ENCODE results near the gene CNDP1. TPM values are rescaled to one million over a fixed set of nuclear protein-coding genes. Genes with fewer than 3 reads are reported as not detected.
A peak's percentile ranks its signal among the peaks of the same experiment; 100 is the strongest.

The CNDP1 gene
- total RNA-seq, 2 experiments from 2014 or later = not detected

- Mint-ChIP-seq H3K4me1 (peaks cover 2% of the 10 kb centered on the region), H3K27ac (no peak overlapping the region), H3K4me3 (no peak overlapping the region), H3K9me3 (no peaks in the 10 kb centered on the region), H3K36me3 (ENCODE audit: low read depth) (no peaks in the 10 kb centered on the region), H3K27me3 (no peaks in the 10 kb centered on the region)
- no peak for DNase-seq
- ChIA-PET POLR2A (no interaction called here), CTCF (no interaction called here)
These were observed 83.2 kb downstream of the CNDP1 start for GRCh38 chr18:74617486-74617885.

- POLR2A ChIA-PET = no interaction called here
- H3K9me3 Mint-ChIP-seq = no peaks in the 10 kb centered on the region
- H3K27ac Mint-ChIP-seq = no peak overlapping the region
- no peak for DNase-seq
- peaks cover 5% of the 10 kb centered on the region for H3K4me1 Mint-ChIP-seq
- CTCF ChIA-PET = no interaction called here
- no peak overlapping the region for H3K4me3 Mint-ChIP-seq
- no peaks in the 10 kb centered on the region for H3K36me3 Mint-ChIP-seq (ENCODE audit: low read depth)
- no peaks in the 10 kb centered on the region for H3K27me3 Mint-ChIP-seq
These were observed 87.8 kb downstream of the CNDP1 start for GRCh38 chr18:74622072-74622471.

- Mint-ChIP-seq H3K4me1 (peaks cover 14% of the 10 kb centered on the region), H3K36me3 (ENCODE audit: low read depth) (no peaks in the 10 kb centered on the region), H3K27ac (no peak overlapping the region), H3K9me3 (no peaks in the 10 kb centered on the region), H3K27me3 (no peaks in the 10 kb centered on the region), H3K4me3 (no peak overlapping the region)
- CTCF ChIA-PET = interaction anchor here (1.7 kb wide), 1 partner anchor 9 kb away, joined by 8 read pairs; no protein-coding TSS in a partner anchor
- POLR2A ChIA-PET = interaction anchor here (0.6 kb wide), 1 partner anchor 339 kb away, joined by 3 read pairs; no protein-coding TSS in a partner anchor
- peak; percentile 34 for DNase-seq
These were observed 88.9 kb downstream of the CNDP1 start for GRCh38 chr18:74623047-74623816.

- no peak overlapping the region for H3K27ac Mint-ChIP-seq
- ChIA-PET CTCF (interaction anchor here (1.7 kb wide), 1 partner anchor 8 kb away, joined by 8 read pairs; no protein-coding TSS in a partner anchor), POLR2A (interaction anchor here (0.7 kb wide), 1 partner anchor 364 kb away, joined by 4 read pairs; no protein-coding TSS in a partner anchor)
- no peak overlapping the region for H3K4me3 Mint-ChIP-seq
- H3K27me3 Mint-ChIP-seq = no peaks in the 10 kb centered on the region
- H3K36me3 Mint-ChIP-seq (ENCODE audit: low read depth) = no peaks in the 10 kb centered on the region
- H3K9me3 Mint-ChIP-seq = no peaks in the 10 kb centered on the region
- peaks cover 15% of the 10 kb centered on the region for H3K4me1 Mint-ChIP-seq
- no peak for DNase-seq
These were observed 90.2 kb downstream of the CNDP1 start for GRCh38 chr18:74624466-74624865.

- Mint-ChIP-seq H3K27me3 (no peaks in the 10 kb centered on the region), H3K36me3 (ENCODE audit: low read depth) (no peaks in the 10 kb centered on the region), H3K27ac (no peak overlapping the region), H3K4me3 (no peak overlapping the region), H3K4me1 (peaks cover 15% of the 10 kb centered on the region), H3K9me3 (no peaks in the 10 kb centered on the region)
- POLR2A ChIA-PET = no interaction called here
- CTCF ChIA-PET = no interaction called here
- no peak for DNase-seq
These were observed 90.9 kb downstream of the CNDP1 start for GRCh38 chr18:74625157-74625556.

- ChIA-PET CTCF (no interaction called here), POLR2A (no interaction called here)
- H3K27me3 Mint-ChIP-seq = no peaks in the 10 kb centered on the region
- DNase-seq = no peak
- H3K27ac Mint-ChIP-seq = no peak overlapping the region
- H3K36me3 Mint-ChIP-seq (ENCODE audit: low read depth) = no peaks in the 10 kb centered on the region
- H3K4me1 Mint-ChIP-seq = peaks cover 25% of the 10 kb centered on the region
- no peak overlapping the region for H3K4me3 Mint-ChIP-seq
- H3K9me3 Mint-ChIP-seq = no peaks in the 10 kb centered on the region
These were observed 92.0 kb downstream of the CNDP1 start for GRCh38 chr18:74626049-74626874.

- H3K4me3 Mint-ChIP-seq = peak overlapping the region; percentile 5
- CTCF ChIA-PET = no interaction called here
These were observed 96.5 kb downstream of the CNDP1 start for GRCh38 chr18:74630804-74631203.

GRCh38 chr18:74631212-74631611 is 96.9 kb downstream of the CNDP1 start:
- ChIA-PET POLR2A (interaction anchor here (0.6 kb wide), 1 partner anchor 63 kb away, joined by 3 read pairs; no protein-coding TSS in a partner anchor), CTCF (interaction anchor here (1.3 kb wide), 1 partner anchor 27 kb away, joined by 3 read pairs; no protein-coding TSS in a partner anchor)
- H3K4me3 Mint-ChIP-seq = peak overlapping the region; percentile 71
- H3K27ac Mint-ChIP-seq = peak overlapping the region; percentile 97
- H3K36me3 Mint-ChIP-seq (ENCODE audit: low read depth) = peaks cover 34% of the 10 kb centered on the region
- no peaks in the 10 kb centered on the region for H3K9me3 Mint-ChIP-seq
- no peak for DNase-seq
- H3K4me1 Mint-ChIP-seq = peaks cover 50% of the 10 kb centered on the region
- H3K27me3 Mint-ChIP-seq = no peaks in the 10 kb centered on the region

More at GRCh38 chr18:74630804-74631203, 96.5 kb downstream of the CNDP1 start:
- POLR2A ChIA-PET = no interaction called here
- no peak for DNase-seq
- Mint-ChIP-seq H3K36me3 (ENCODE audit: low read depth) (peaks cover 34% of the 10 kb centered on the region), H3K9me3 (no peaks in the 10 kb centered on the region), H3K27me3 (no peaks in the 10 kb centered on the region), H3K4me1 (peaks cover 50% of the 10 kb centered on the region), H3K27ac (peak overlapping the region; percentile 97)

- DNase-seq = peak; percentile 61
- H3K4me1 Mint-ChIP-seq = peaks cover 50% of the 10 kb centered on the region
- H3K27me3 Mint-ChIP-seq = no peaks in the 10 kb centered on the region
- peak overlapping the region; percentile 97 for H3K27ac Mint-ChIP-seq
- CTCF ChIA-PET = interaction anchor here (1.3 to 1.6 kb wide), 2 partner anchors 8 to 28 kb away, joined by 3 to 8 read pairs; no protein-coding TSS in a partner anchor
- POLR2A ChIA-PET = interaction anchor here (0.6 kb wide), 1 partner anchor 62 kb away, joined by 3 read pairs; no protein-coding TSS in a partner anchor
- H3K4me3 Mint-ChIP-seq = peak overlapping the region; percentile 71
- H3K9me3 Mint-ChIP-seq = no peaks in the 10 kb centered on the region
- H3K36me3 Mint-ChIP-seq (ENCODE audit: low read depth) = peaks cover 34% of the 10 kb centered on the region
These were observed 97.5 kb downstream of the CNDP1 start for GRCh38 chr18:74631623-74632350.

GRCh38 chr18:74632351-74632679 is 98.0 kb downstream of the CNDP1 start:
- ChIA-PET CTCF (interaction anchor here (1.3 to 1.6 kb wide), 2 partner anchors 9 to 28 kb away, joined by 3 to 8 read pairs; no protein-coding TSS in a partner anchor), POLR2A (no interaction called here)
- Mint-ChIP-seq H3K27me3 (no peaks in the 10 kb centered on the region), H3K27ac (peak overlapping the region; percentile 97), H3K9me3 (no peaks in the 10 kb centered on the region), H3K36me3 (ENCODE audit: low read depth) (peaks cover 34% of the 10 kb centered on the region), H3K4me3 (peak overlapping the region; percentile 71), H3K4me1 (peaks cover 45% of the 10 kb centered on the region)
- no peak for DNase-seq

GRCh38 chr18:74632856-74633255 is 98.6 kb downstream of the CNDP1 start:
- POLR2A ChIA-PET = no interaction called here
- Mint-ChIP-seq H3K27me3 (no peaks in the 10 kb centered on the region), H3K4me3 (no peak overlapping the region), H3K9me3 (no peaks in the 10 kb centered on the region), H3K36me3 (ENCODE audit: low read depth) (peaks cover 34% of the 10 kb centered on the region), H3K4me1 (peaks cover 39% of the 10 kb centered on the region), H3K27ac (peak overlapping the region; percentile 97)
- CTCF ChIA-PET = interaction anchor here (1.6 kb wide), 1 partner anchor 9 kb away, joined by 8 read pairs; no protein-coding TSS in a partner anchor
- no peak for DNase-seq

GRCh38 chr18:74633652-74634352 is 99.5 kb downstream of the CNDP1 start:
- H3K9me3 Mint-ChIP-seq = no peaks in the 10 kb centered on the region
- H3K4me1 Mint-ChIP-seq = peaks cover 38% of the 10 kb centered on the region
- H3K4me3 Mint-ChIP-seq = no peak overlapping the region
- H3K36me3 Mint-ChIP-seq (ENCODE audit: low read depth) = peaks cover 34% of the 10 kb centered on the region
- ChIA-PET CTCF (no interaction called here), POLR2A (no interaction called here)
- no peaks in the 10 kb centered on the region for H3K27me3 Mint-ChIP-seq
- DNase-seq = no peak
- peak overlapping the region; percentile 7 for H3K27ac Mint-ChIP-seq

Measured in activated CD4-positive, alpha-beta T cell treated with anti-CD3 and anti-CD28 coated beads, Interleukin-2, amount 10 ng/mL, durations not matched to agents 7 days and 5 days (primary cell).